Lung (tissue), 12 donors: ENCODE data around the gene SLC30A3. TPM values are rescaled to one million over a fixed set of nuclear protein-coding genes. Genes with fewer than 3 reads are reported as not detected.
A peak's percentile ranks its signal among the peaks of the same experiment; 100 is the strongest.

ENCODE experiments used
- ATAC-seq: fragments of 200-7000 bp; cut with Tn5 transposase; one replicate; pipeline ENCODE4 v1.9.1; 2020; ENCODE audit warnings: moderate number of reproducible peaks; ENCODE audit not compliant: insufficient read depth, low FRiP score
- DNase-seq, 3 donors: peaks; one replicate each; pipeline ENCODE4 v3.0.0-alpha.2; 2013 to 2017
- H3K27ac ChIP-seq, 2 donors: one replicate each; pipeline ENCODE4 v1.5.1; 2013; ENCODE audit warnings: mild to moderate bottlenecking in 2 of 2, moderate library complexity in 2 of 2, control low read depth in 1 of 2, inconsistent platforms in 1 of 2, low read depth in 1 of 2, low read length in 1 of 2
- H3K27me3 ChIP-seq, 3 donors: one replicate each; pipeline ENCODE4 v1.5.1; 2013; ENCODE audit warnings: low read length in 2 of 3; ENCODE audit not compliant: control insufficient read depth in 3 of 3, insufficient read depth in 3 of 3
- H3K36me3 ChIP-seq, 4 donors: one replicate each; pipeline ENCODE4 v1.5.1; 2013; ENCODE audit warnings: low read length in 4 of 4, mild to moderate bottlenecking in 1 of 4, moderate library complexity in 1 of 4; ENCODE audit not compliant: control insufficient read depth in 4 of 4, insufficient read depth in 4 of 4
- H3K4me1 ChIP-seq, 5 donors: one replicate each; pipeline ENCODE4 v1.5.1; 2013; ENCODE audit warnings: low read length in 5 of 5, mild to moderate bottlenecking in 2 of 5, moderate library complexity in 1 of 5; ENCODE audit not compliant: control insufficient read depth in 5 of 5, insufficient read depth in 5 of 5
- H3K4me3 ChIP-seq: one replicate; pipeline ENCODE4 v1.5.1; 2013; ENCODE audit warnings: mild to moderate bottlenecking, control low read depth, moderate library complexity
- H3K9ac ChIP-seq, 2 donors: one replicate each; pipeline ENCODE4 v1.5.1; 2013; ENCODE audit warnings: low read length in 2 of 2, control low read depth in 1 of 2; ENCODE audit not compliant: insufficient read depth in 1 of 2
- H3K9me3 ChIP-seq, 4 donors: one replicate each; pipeline ENCODE4 v1.5.1; 2013; ENCODE audit warnings: low read length in 3 of 4, mild to moderate bottlenecking in 1 of 4, moderate library complexity in 1 of 4; ENCODE audit not compliant: control insufficient read depth in 4 of 4, insufficient read depth in 3 of 4
- CTCF ChIP-seq: IDR thresholded peaks from 2 replicates; pipeline ENCODE4 v1.5.1; 2012; ENCODE audit warnings: mild to moderate bottlenecking; ENCODE audit errors: control extremely low read depth, extremely low read depth
- WGBS, 2 donors: extraction: QIAGEN DNeasy Blood & Tissue Kit; methylation state at CpG; one replicate each; pipeline ENCODE4 v1.1.7; 2013; 5-methylcytosine and 5-hydroxymethylcytosine counted together
- polyA plus RNA-seq, 2 donors: library from polyadenylated mRNA; stranded (reverse); fragments of 200-250 nt; gene quantifications; one replicate each; pipeline ENCODE4 v1.2.1, GENCODE V29; 2013
- total RNA-seq, 2 donors: library from RNA; depleted of rRNA in 1 of 2; stranded (reverse); fragments of >200 nt in 1 of 2; gene quantifications; one replicate each; pipeline ENCODE4 v1.2.1, GENCODE V29; 2014 to 2021
- donor health status: control.
- donor health status: control.
- donor health status: Bipolar disorder and iron deficiency.
- donor health status: healthy.
- donor health status: DM: yes; HTN: yes; CAD: no.

The SLC30A3 gene
- total and polyA plus RNA-seq, 4 donors: 0.11 to 0.77 (median 0.34) TPM

- H3K36me3 ChIP-seq: no peaks in the 10 kb centered on the region
- WGBS, 2 donors: 76 to 88% methylated on average over 5 of the region's 5 CpGs
- no peak within 1 kb of the TSS for H3K4me3 ChIP-seq
- H3K27me3 ChIP-seq: peaks cover 0 to 10% (median 10%) of the 10 kb centered on the region in 3 donors
- H3K9ac ChIP-seq: no peak within 1 kb of the TSS
- TF ChIP-seq CTCF: no peak
- H3K4me1 ChIP-seq: peaks cover 0 to 9% (median 0%) of the 10 kb centered on the region in 5 donors
- DNase-seq (no peak), ATAC-seq (no peak)
- peak within 1 kb of the TSS in 1 of 2 donors; percentile 86 for H3K27ac ChIP-seq
- no peaks in the 10 kb centered on the region for H3K9me3 ChIP-seq
These were observed 19.2 kb upstream of the SLC30A3 start, which contains the start of gene TRIM54 for GRCh38 chr2:27281855-27282559. Gene TRIM54, plus strand, starts transcription at chr2:27282429. Its CDS starts 303 bp downstream, at chr2:27282732.

DNA sequence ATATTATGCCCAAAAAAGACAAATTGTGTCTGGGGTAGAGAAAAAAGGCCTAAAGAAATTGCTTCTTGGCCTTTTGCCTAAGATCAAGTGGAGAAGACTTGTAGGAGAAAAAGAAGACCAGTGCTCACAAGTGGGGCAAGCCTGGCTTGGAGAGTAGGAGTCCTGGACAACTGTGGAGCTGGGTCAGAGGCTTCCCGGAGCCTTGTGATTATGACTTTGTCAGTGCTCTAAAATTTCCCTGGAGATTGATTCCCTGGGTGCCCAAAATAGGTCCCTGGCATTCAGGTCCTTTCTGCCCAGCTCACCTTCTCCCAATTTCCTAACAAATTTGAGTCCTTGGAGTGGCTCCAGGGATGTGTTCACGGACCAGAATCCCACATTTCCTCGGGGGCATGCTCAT is 18.6 kb upstream of the SLC30A3 start:
- H3K27ac ChIP-seq: peak overlapping the region in 1 of 2 donors; percentile 86
- DNase-seq: no peak
- no peak overlapping the region for H3K4me3 ChIP-seq
- H3K36me3 ChIP-seq: no peaks in the 10 kb centered on the region
- H3K4me1 ChIP-seq: peaks cover 0 to 9% (median 0%) of the 10 kb centered on the region in 5 donors
- no peak overlapping the region for H3K9ac ChIP-seq
- TF ChIP-seq CTCF: no peak
- no peak for ATAC-seq
- peaks cover 0 to 12% (median 10%) of the 10 kb centered on the region in 3 donors for H3K27me3 ChIP-seq
- WGBS, 2 donors: 75 to 80% methylated on average over 3 of the region's 3 CpGs
- H3K9me3 ChIP-seq: no peaks in the 10 kb centered on the region

DNA sequence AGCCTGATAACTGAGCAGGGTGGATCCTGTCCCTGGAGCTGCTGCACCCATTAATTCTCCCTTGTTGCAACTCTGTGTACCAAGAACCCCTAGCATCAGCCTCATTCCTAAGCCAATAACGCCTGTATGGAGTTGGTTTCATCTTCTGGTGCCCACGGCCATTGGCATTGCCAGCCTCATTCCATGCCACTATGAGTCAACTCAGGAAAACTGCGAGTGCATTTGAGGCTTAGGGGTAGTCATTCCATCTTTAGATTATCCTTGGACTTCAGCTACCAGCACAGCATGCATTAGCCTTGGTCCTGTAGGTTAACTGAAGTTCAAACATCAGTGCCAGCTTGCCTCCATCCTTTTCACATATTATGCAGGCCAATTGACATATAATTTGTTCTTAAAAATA is 18.0 kb upstream of the SLC30A3 start:
- Histone ChIP-seq H3K9ac (no peak overlapping the region), H3K4me1 (peaks cover 0 to 9% (median 0%) of the 10 kb centered on the region in 5 donors), H3K27ac (peak overlapping the region in 1 of 2 donors; percentile 86), H3K4me3 (no peak overlapping the region), H3K27me3 (peaks cover 0 to 14% (median 10%) of the 10 kb centered on the region in 3 donors), H3K9me3 (no peaks in the 10 kb centered on the region), H3K36me3 (no peaks in the 10 kb centered on the region)
- WGBS, 2 donors: 78 to 83% methylated on average over 3 of the region's 3 CpGs
- DNase-seq (no peak), ATAC-seq (no peak)
- no peak for TF ChIP-seq CTCF
